Prostate gland (tissue), 2 donors: ENCODE measurements around the gene GOLGA7B.

Experiments used
- CTCF ChIP-seq, 4 experiments: fragments of 200-600 bp in 2 of 4; fragments of 450-650 bp in 2 of 4; sonication (generic) in 2 of 4; IDR thresholded peaks; 1 replicate in 3 of 4; 2 replicates in 1 of 4; pipeline ENCODE4 v1.5.1; 2016 to 2019; ENCODE audit warnings: antibody characterized with exemption in 4 of 4, mild to moderate bottlenecking in 2 of 4, moderate library complexity in 2 of 4
- POLR2A ChIP-seq: fragments of 450-650 bp; IDR thresholded peaks from one replicate; pipeline ENCODE4 v1.6.1; 2016; ENCODE audit warnings: antibody characterized with exemption, mild to moderate bottlenecking

GRCh38 chr10:97920865-97921264, 71.2 kb downstream of the GOLGA7B start:
- TF ChIP-seq CTCF (IDR thresholded peaks at IDR 0.05) (no peak), POLR2A (no peak)
